ENCODE data around the gene IGF2BP3.

- TF ChIP-seq CTCF (conservative IDR thresholded peaks at IDR 0.05; ENCODE audit: low read depth, low read length) = no peak
- no peak for TF ChIP-seq EZH2 (IDR thresholded peaks at IDR 0.05; ENCODE audit: low read length, unreplicated experiment)
- no peak for TF ChIP-seq EZH2phosphoT487 (IDR thresholded peaks at IDR 0.05; ENCODE audit: borderline replicate concordance, low read length)
These were observed 123.1 kb downstream of the IGF2BP3 start for GRCh38 chr7:23347033-23347681.
